Measurements from ENCODE around the gene ATPAF2.

DNA sequence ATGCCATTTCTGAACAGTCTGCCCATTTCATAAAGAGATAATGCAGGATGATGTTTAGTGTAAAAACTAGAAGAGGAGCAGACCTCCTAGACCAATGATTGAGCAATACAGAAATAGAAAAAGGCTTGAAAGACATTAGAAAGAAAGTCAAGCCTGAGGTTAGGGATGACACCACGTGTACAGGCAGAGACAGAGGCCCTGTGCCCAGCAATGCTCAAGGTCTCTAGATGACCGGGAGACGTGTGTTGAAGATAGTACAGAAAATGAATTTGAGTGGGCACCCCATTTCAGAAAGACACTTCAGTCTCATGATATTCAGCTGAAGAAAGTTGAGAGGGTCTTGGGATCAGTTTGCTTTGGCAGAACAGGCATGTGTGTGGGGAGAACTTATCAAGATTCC is 5.6 kb upstream of the ATPAF2 start:
- TF ChIP-seq, protein P1, sequence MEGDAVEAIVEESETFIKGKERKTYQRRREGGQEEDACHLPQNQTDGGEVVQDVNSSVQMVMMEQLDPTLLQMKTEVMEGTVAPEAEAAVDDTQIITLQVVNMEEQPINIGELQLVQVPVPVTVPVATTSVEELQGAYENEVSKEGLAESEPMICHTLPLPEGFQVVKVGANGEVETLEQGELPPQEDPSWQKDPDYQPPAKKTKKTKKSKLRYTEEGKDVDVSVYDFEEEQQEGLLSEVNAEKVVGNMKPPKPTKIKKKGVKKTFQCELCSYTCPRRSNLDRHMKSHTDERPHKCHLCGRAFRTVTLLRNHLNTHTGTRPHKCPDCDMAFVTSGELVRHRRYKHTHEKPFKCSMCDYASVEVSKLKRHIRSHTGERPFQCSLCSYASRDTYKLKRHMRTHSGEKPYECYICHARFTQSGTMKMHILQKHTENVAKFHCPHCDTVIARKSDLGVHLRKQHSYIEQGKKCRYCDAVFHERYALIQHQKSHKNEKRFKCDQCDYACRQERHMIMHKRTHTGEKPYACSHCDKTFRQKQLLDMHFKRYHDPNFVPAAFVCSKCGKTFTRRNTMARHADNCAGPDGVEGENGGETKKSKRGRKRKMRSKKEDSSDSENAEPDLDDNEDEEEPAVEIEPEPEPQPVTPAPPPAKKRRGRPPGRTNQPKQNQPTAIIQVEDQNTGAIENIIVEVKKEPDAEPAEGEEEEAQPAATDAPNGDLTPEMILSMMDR (IDR thresholded peaks at IDR 0.05; ENCODE audit: insufficient read depth, low read length, poor library complexity, severe bottlenecking) = no peak
- no peak for TF ChIP-seq EZH2phosphoT487 (conservative IDR thresholded peaks at IDR 0.05; ENCODE audit: low read length)
